Measurements from ENCODE around the gene ATOSB.

The ATOSB gene

GRCh38 chr9:35107297-35108290, 8.1 kb downstream of the ATOSB start:
- Mint-ChIP-seq H3K4me3 (no peak overlapping the region), H3K4me1 (ENCODE audit: low read depth) (peaks cover 28% of the 10 kb centered on the region), H3K27ac (no peak overlapping the region), H3K9me3 (no peaks in the 10 kb centered on the region), H3K27me3 (ENCODE audit: low read depth) (peaks cover 2% of the 10 kb centered on the region), H3K36me3 (ENCODE audit: low read depth) (peaks cover 19% of the 10 kb centered on the region)
- no peak for DNase-seq (ENCODE audit: low spot score)

- Mint-ChIP-seq H3K27ac (no peak overlapping the region), H3K9me3 (no peaks in the 10 kb centered on the region), H3K36me3 (ENCODE audit: low read depth) (peaks cover 26% of the 10 kb centered on the region), H3K27me3 (ENCODE audit: low read depth) (peaks cover 2% of the 10 kb centered on the region), H3K4me1 (ENCODE audit: low read depth) (peaks cover 27% of the 10 kb centered on the region), H3K4me3 (no peak overlapping the region)
- no peak for DNase-seq (ENCODE audit: low spot score)
Measured at GRCh38 chr9:35106343-35106730, 9.3 kb downstream of the ATOSB start.

- no peak for DNase-seq (ENCODE audit: low spot score)
- peaks cover 30% of the 10 kb centered on the region for H3K4me1 Mint-ChIP-seq (ENCODE audit: low read depth)
- H3K4me3 Mint-ChIP-seq: no peak overlapping the region
- H3K27me3 Mint-ChIP-seq (ENCODE audit: low read depth): peaks cover 2% of the 10 kb centered on the region
- H3K9me3 Mint-ChIP-seq: no peaks in the 10 kb centered on the region
- peaks cover 31% of the 10 kb centered on the region for H3K36me3 Mint-ChIP-seq (ENCODE audit: low read depth)
- no peak overlapping the region for H3K27ac Mint-ChIP-seq
Measured at GRCh38 chr9:35105571-35106342, 9.9 kb downstream of the ATOSB start.

GRCh38 chr9:35105126-35105525, 10.5 kb downstream of the ATOSB start:
- Mint-ChIP-seq H3K9me3 (no peaks in the 10 kb centered on the region), H3K4me1 (ENCODE audit: low read depth) (peaks cover 24% of the 10 kb centered on the region), H3K27ac (peak overlapping the region; percentile 52)

GRCh38 chr9:35104586-35104985, 11.1 kb downstream of the ATOSB start:
- Mint-ChIP-seq H3K4me1 (ENCODE audit: low read depth) (peaks cover 23% of the 10 kb centered on the region), H3K4me3 (no peak overlapping the region), H3K9me3 (no peaks in the 10 kb centered on the region), H3K36me3 (ENCODE audit: low read depth) (peaks cover 42% of the 10 kb centered on the region), H3K27me3 (ENCODE audit: low read depth) (no peaks in the 10 kb centered on the region), H3K27ac (peak overlapping the region; percentile 60)
- DNase-seq (ENCODE audit: low spot score): no peak

More at GRCh38 chr9:35105126-35105525, 10.5 kb downstream of the ATOSB start:
- no peak overlapping the region for H3K4me3 Mint-ChIP-seq
- H3K36me3 Mint-ChIP-seq (ENCODE audit: low read depth): peaks cover 36% of the 10 kb centered on the region
- peaks cover 2% of the 10 kb centered on the region for H3K27me3 Mint-ChIP-seq (ENCODE audit: low read depth)
- DNase-seq (ENCODE audit: low spot score): no peak

GRCh38 chr9:35103660-35104191, 11.9 kb downstream of the ATOSB start:
- H3K27me3 Mint-ChIP-seq (ENCODE audit: low read depth): no peaks in the 10 kb centered on the region
- DNase-seq (ENCODE audit: low spot score): no peak
- peaks cover 45% of the 10 kb centered on the region for H3K36me3 Mint-ChIP-seq (ENCODE audit: low read depth)
- no peaks in the 10 kb centered on the region for H3K9me3 Mint-ChIP-seq
- peak overlapping the region; percentile 94 for H3K4me3 Mint-ChIP-seq
- peak overlapping the region; percentile 91 for H3K27ac Mint-ChIP-seq
- H3K4me1 Mint-ChIP-seq (ENCODE audit: low read depth): peaks cover 24% of the 10 kb centered on the region

- H3K27me3 Mint-ChIP-seq (ENCODE audit: low read depth): no peaks in the 10 kb centered on the region
- peaks cover 41% of the 10 kb centered on the region for H3K36me3 Mint-ChIP-seq (ENCODE audit: low read depth)
- peaks cover 25% of the 10 kb centered on the region for H3K4me1 Mint-ChIP-seq (ENCODE audit: low read depth)
- H3K27ac Mint-ChIP-seq: peak within 1 kb of the TSS; percentile 91
- DNase-seq (ENCODE audit: low spot score): peak; percentile 90
- peak within 1 kb of the TSS; percentile 94 for H3K4me3 Mint-ChIP-seq
- H3K9me3 Mint-ChIP-seq: no peaks in the 10 kb centered on the region
Measured at GRCh38 chr9:35102769-35103659, 12.6 kb downstream of the ATOSB start, which contains the start of gene STOML2. TSS of gene STOML2 (minus strand) at chr9:35103131. CDS start at chr9:35103094, 37 bp downstream.

GRCh38 chr9:35102465-35102768, 13.2 kb downstream of the ATOSB start:
- Mint-ChIP-seq H3K4me3 (peak overlapping the region; percentile 94), H3K4me1 (ENCODE audit: low read depth) (peaks cover 29% of the 10 kb centered on the region), H3K36me3 (ENCODE audit: low read depth) (peaks cover 41% of the 10 kb centered on the region), H3K27ac (peak overlapping the region; percentile 91), H3K9me3 (no peaks in the 10 kb centered on the region), H3K27me3 (ENCODE audit: low read depth) (no peaks in the 10 kb centered on the region)
- DNase-seq (ENCODE audit: low spot score): peak; percentile 11

- Mint-ChIP-seq H3K27me3 (ENCODE audit: low read depth) (no peaks in the 10 kb centered on the region), H3K4me1 (ENCODE audit: low read depth) (peaks cover 37% of the 10 kb centered on the region), H3K9me3 (no peaks in the 10 kb centered on the region), H3K27ac (peak overlapping the region; percentile 57), H3K4me3 (peak overlapping the region; percentile 36), H3K36me3 (ENCODE audit: low read depth) (peaks cover 43% of the 10 kb centered on the region)
- no peak for DNase-seq (ENCODE audit: low spot score)
Measured at GRCh38 chr9:35097573-35097972, 18.1 kb downstream of the ATOSB start.

GRCh38 chr9:35096035-35096849, 19.4 kb downstream of the ATOSB start, which contains the start of gene PIGO:
TSS of gene PIGO (minus strand) at chr9:35096591. CDS start at chr9:35095565, 1,026 bp downstream.
- Mint-ChIP-seq H3K27ac (peak within 1 kb of the TSS; percentile 90), H3K4me1 (ENCODE audit: low read depth) (peaks cover 28% of the 10 kb centered on the region), H3K4me3 (peak within 1 kb of the TSS; percentile 87), H3K27me3 (ENCODE audit: low read depth) (no peaks in the 10 kb centered on the region), H3K9me3 (no peaks in the 10 kb centered on the region), H3K36me3 (ENCODE audit: low read depth) (peaks cover 43% of the 10 kb centered on the region)
- DNase-seq (ENCODE audit: low spot score): peak; percentile 87

GRCh38 chr9:35091536-35091935, 24.1 kb downstream of the ATOSB start:
- Mint-ChIP-seq H3K4me1 (ENCODE audit: low read depth) (peaks cover 13% of the 10 kb centered on the region), H3K4me3 (no peak overlapping the region), H3K36me3 (ENCODE audit: low read depth) (peaks cover 45% of the 10 kb centered on the region), H3K9me3 (no peaks in the 10 kb centered on the region), H3K27me3 (ENCODE audit: low read depth) (no peaks in the 10 kb centered on the region), H3K27ac (no peak overlapping the region)
- DNase-seq (ENCODE audit: low spot score): no peak

GRCh38 chr9:35089434-35089833, 26.2 kb downstream of the ATOSB start:
- H3K27me3 Mint-ChIP-seq (ENCODE audit: low read depth): no peaks in the 10 kb centered on the region
- peaks cover 4% of the 10 kb centered on the region for H3K4me1 Mint-ChIP-seq (ENCODE audit: low read depth)
- H3K4me3 Mint-ChIP-seq: no peak overlapping the region
- peaks cover 41% of the 10 kb centered on the region for H3K36me3 Mint-ChIP-seq (ENCODE audit: low read depth)
- DNase-seq (ENCODE audit: low spot score): no peak
- no peaks in the 10 kb centered on the region for H3K9me3 Mint-ChIP-seq
- H3K27ac Mint-ChIP-seq: no peak overlapping the region
